IMR-90 (cell line): Measurements from ENCODE around the gene TIRAP. TPM values are rescaled to one million over a fixed set of nuclear protein-coding genes. Genes with fewer than 3 reads are reported as not detected.

Experiments used
- ATAC-seq: fragments of 200-7000 bp; cut with Tn5 transposase; 2 replicates; pipeline ENCODE4 v1.9.1; 2020; ENCODE audit warnings: low read depth, mild to moderate bottlenecking, moderate library complexity
- BruUV-seq: library from RNA; stranded (reverse); fragments of 400-500 nt; replicated peaks from 2 replicates; lab custom pipeline; 2021; lab: Mats Ljungman, UMichigan
- CTCF ChIA-PET: fragments of 300-600 bp; formaldehyde crosslinking; extraction: SDS; loops from one replicate; lab custom pipeline; 2021; ENCODE audit warnings: antibody characterized with exemption; lab: Yijun Ruan, JAX
- POLR2A ChIA-PET: fragments of 300-600 bp; sonication (Branson Sonifier 250); formaldehyde crosslinking; loops from one replicate; lab custom pipeline; 2022; ENCODE audit warnings: antibody characterized with exemption; ENCODE audit not compliant: unreplicated experiment; lab: Charles Lee
- DNase-seq: peaks from one replicate; pipeline ENCODE4 v3.0.0; 2013
- H2AFZ ChIP-seq: replicated peaks from 2 replicates; pipeline ENCODE3; 2013; ENCODE audit warnings: low read length, mild to moderate bottlenecking; ENCODE audit not compliant: poor library complexity
- H2AK5ac ChIP-seq: 2 replicates; pipeline ENCODE4 v1.6.1; 2013; ENCODE audit warnings: low read depth, low read length, inconsistent platforms
- H2AK9ac ChIP-seq: replicated peaks from 2 replicates; pipeline ENCODE3; 2013; ENCODE audit warnings: mild to moderate bottlenecking, low read depth, low read length, moderate library complexity; ENCODE audit not compliant: poor library complexity
- H2BK120ac ChIP-seq: 2 replicates; pipeline ENCODE4 v1.6.1; 2013; ENCODE audit warnings: low read depth, low read length, inconsistent platforms
- H2BK15ac ChIP-seq: 3 replicates; pipeline ENCODE4 v1.6.1; 2013; ENCODE audit warnings: low read depth, low read length, inconsistent platforms
- H2BK20ac ChIP-seq: 2 replicates; pipeline ENCODE4 v1.6.1; 2013; ENCODE audit warnings: low read depth, mild to moderate bottlenecking, inconsistent platforms, low read length, moderate library complexity
- H2BK5ac ChIP-seq: 2 replicates; pipeline ENCODE4 v1.6.1; 2013; ENCODE audit warnings: mild to moderate bottlenecking, low read depth, low read length, inconsistent platforms; ENCODE audit not compliant: poor library complexity, severe bottlenecking
- H3K14ac ChIP-seq: replicated peaks from 2 replicates; pipeline ENCODE4 v1.6.1; 2013; ENCODE audit warnings: low read depth, low read length, inconsistent platforms
- H3K18ac ChIP-seq: 2 replicates; pipeline ENCODE4 v1.6.1; 2013; ENCODE audit warnings: low read depth, low read length, control low read depth
- H3K23ac ChIP-seq: 2 replicates; pipeline ENCODE4 v1.6.1; 2013; ENCODE audit warnings: low read depth, low read length, inconsistent platforms
- H3K27ac ChIP-seq: 2 replicates; pipeline ENCODE4 v1.5.1; 2013; ENCODE audit warnings: mild to moderate bottlenecking, control low read depth, low read length; ENCODE audit not compliant: insufficient read depth
- H3K27me3 ChIP-seq: 2 replicates; pipeline ENCODE4 v1.6.1; 2013; ENCODE audit warnings: low read length; ENCODE audit not compliant: control insufficient read depth, insufficient read depth
- H3K36me3 ChIP-seq: 2 replicates; pipeline ENCODE4 v1.6.1; 2013; ENCODE audit warnings: low read length, mixed read lengths; ENCODE audit not compliant: control insufficient read depth, insufficient read depth
- H3K4ac ChIP-seq: 2 replicates; pipeline ENCODE4 v1.6.1; 2013; ENCODE audit warnings: low read depth, low read length, inconsistent platforms
- H3K4me1 ChIP-seq: 2 replicates; pipeline ENCODE4 v1.6.1; 2013; ENCODE audit warnings: low read length, mixed read lengths; ENCODE audit not compliant: control insufficient read depth, insufficient read depth
- H3K4me2 ChIP-seq: 2 replicates; pipeline ENCODE4 v1.6.1; 2013; ENCODE audit warnings: low read depth, mild to moderate bottlenecking, control low read depth, low read length, moderate library complexity
- H3K4me3 ChIP-seq: 2 replicates; pipeline ENCODE4 v1.5.1; 2013; ENCODE audit warnings: low read depth, mild to moderate bottlenecking, control low read depth, low read length, moderate library complexity; ENCODE audit not compliant: insufficient read depth
- H3K56ac ChIP-seq: 2 replicates; pipeline ENCODE4 v1.6.1; 2013; ENCODE audit warnings: low read length, inconsistent platforms; ENCODE audit not compliant: insufficient read depth; ENCODE audit errors: extremely low read depth
- H3K79me1 ChIP-seq, 2 experiments: 2 replicates each; pipeline ENCODE4 v1.6.1; 2013; ENCODE audit warnings: low read length in 2 of 2, inconsistent platforms in 1 of 2, low read depth in 1 of 2
- H3K9ac ChIP-seq: 2 replicates; pipeline ENCODE4 v1.6.1; 2013; ENCODE audit warnings: low read depth, low read length, control low read depth
- H3K9me1 ChIP-seq: 2 replicates; pipeline ENCODE4 v1.6.1; 2013; ENCODE audit warnings: low read length, inconsistent platforms; ENCODE audit not compliant: insufficient read depth
- H3K9me3 ChIP-seq: 2 replicates; pipeline ENCODE4 v1.6.1; 2013; ENCODE audit warnings: low read length; ENCODE audit not compliant: control insufficient read depth, insufficient read depth
- H4K20me1 ChIP-seq: 2 replicates; pipeline ENCODE4 v1.6.1; 2013; ENCODE audit warnings: low read length, inconsistent platforms; ENCODE audit not compliant: insufficient read depth
- H4K5ac ChIP-seq: 2 replicates; pipeline ENCODE4 v1.6.1; 2013; ENCODE audit warnings: mild to moderate bottlenecking, low read depth, low read length, control low read depth
- H4K8ac ChIP-seq, 2 experiments: 2 replicates each; pipeline ENCODE4 v1.6.1; 2013; ENCODE audit warnings: low read depth in 2 of 2, low read length in 2 of 2, control low read depth in 1 of 2, inconsistent platforms in 1 of 2
- H4K91ac ChIP-seq: 2 replicates; pipeline ENCODE4 v1.6.1; 2013; ENCODE audit warnings: low read depth, low read length, inconsistent platforms; ENCODE audit not compliant: insufficient read depth
- BHLHE40 ChIP-seq: fragments of 150-350 bp; IDR thresholded peaks from 2 replicates; pipeline ENCODE4 v1.6.1; 2016; ENCODE audit warnings: mild to moderate bottlenecking, low read depth, low read length
- CEBPB ChIP-seq: IDR thresholded peaks from 2 replicates; pipeline ENCODE4 v1.6.1; 2012; ENCODE audit warnings: low read depth, low read length, improper control_type of control experiment
- CHD1 ChIP-seq: IDR thresholded peaks from 2 replicates; pipeline ENCODE4 v1.6.1; 2012; ENCODE audit warnings: low read depth, low read length, improper control_type of control experiment
- FOS ChIP-seq: fragments of 150-350 bp; IDR thresholded peaks from 2 replicates; pipeline ENCODE4 v1.6.1; 2016; ENCODE audit warnings: low read depth, low read length
- MAFK ChIP-seq: IDR thresholded peaks from 2 replicates; pipeline ENCODE4 v1.6.1; 2012; ENCODE audit warnings: low read depth, low read length, improper control_type of control experiment
- MXI1 ChIP-seq: IDR thresholded peaks from 2 replicates; pipeline ENCODE4 v1.6.1; 2012; ENCODE audit warnings: low read depth, mild to moderate bottlenecking, low read length, moderate library complexity, borderline replicate concordance
- NFE2L2 ChIP-seq: fragments of 150-350 bp; IDR thresholded peaks from 2 replicates; pipeline ENCODE4 v1.6.1; 2016; ENCODE audit warnings: low read depth, mild to moderate bottlenecking, low read length
- POLR2A ChIP-seq: IDR thresholded peaks from 2 replicates; pipeline ENCODE4 v1.6.1; 2012; ENCODE audit warnings: mild to moderate bottlenecking, low read depth, low read length
- RCOR1 ChIP-seq: IDR thresholded peaks from 2 replicates; pipeline ENCODE4 v1.6.1; 2012; ENCODE audit warnings: mild to moderate bottlenecking, low read length, improper control_type of control experiment; ENCODE audit not compliant: insufficient replicate concordance
- USF2 ChIP-seq: fragments of 150-350 bp; IDR thresholded peaks from 2 replicates; pipeline ENCODE4 v1.6.1; 2017; ENCODE audit warnings: mild to moderate bottlenecking, antibody characterized with exemption, low read length, low read depth
- WGBS, 2 experiments: methylation state at CpG; one replicate each; pipeline versions ENCODE4 v1.1.5 to v1.1.7; 2013; ENCODE audit warnings: missing lambda C conversion rate in 2 of 2; ENCODE audit not compliant: insufficient read length in 1 of 2; ENCODE audit errors: extremely low coverage in 2 of 2; 5-methylcytosine and 5-hydroxymethylcytosine counted together
- dilution Hi-C: fragments of 300-500 bp; cut with HindIII; formaldehyde crosslinking; loops from one replicate; pipeline ENCODE4 v1.14.3; 2018; ENCODE audit warnings: low sequenced_read_pairs; ENCODE audit not compliant: unreplicated experiment
- in situ Hi-C: fragments of 300-500 bp; cut with MboI; formaldehyde crosslinking; loops from 3 replicates; pipeline ENCODE4 v1.14.3; 2019; ENCODE audit warnings: low sequenced_read_pairs, inconsistent platforms, mixed read lengths
- intact Hi-C: fragments of 100-400 bp; cut with micrococcal nuclease; formaldehyde crosslinking; loops from 2 replicates; pipeline ENCODE4 v1.10.0; 2022
- polyA plus RNA-seq, 3 experiments: library from polyadenylated mRNA; depleted of rRNA; stranded (reverse); fragments of >200 nt; gene quantifications; 2 replicates each; pipeline ENCODE4 v1.2.3, GENCODE V29; 2012; ENCODE audit warnings: low replicate concordance in 1 of 3
- total RNA-seq: library from RNA; depleted of rRNA; stranded (reverse); fragments of >200 nt; gene quantifications from 2 replicates; pipeline ENCODE4 v1.2.3, GENCODE V29; 2012

Gene TIRAP
- total and polyA plus RNA-seq, 2 of the 4 experiments (the other 2 are of a cell fraction) = 3.0 to 7.4 TPM

GRCh38 chr11:126328938-126329643 is 46.2 kb downstream of the TIRAP start:
- Histone ChIP-seq H3K14ac (no peak overlapping the region), H3K4me3 (no peak overlapping the region), H4K20me1 (no peaks in the 10 kb centered on the region), H3K4me1 (peaks cover 8% of the 10 kb centered on the region), H4K8ac (no peak overlapping the region), H3K56ac (no peak overlapping the region), H2AK5ac (no peak overlapping the region; the same call in 1 of the 2 replicates), H3K23ac (no peak overlapping the region), H2BK20ac (no peak overlapping the region), H4K91ac (no peak overlapping the region), H2BK120ac (no peak overlapping the region), H3K27me3 (no peaks in the 10 kb centered on the region), H3K4ac (no peak overlapping the region), H4K5ac (no peak overlapping the region), H3K9ac (no peak overlapping the region), H3K9me1 (0 out of 2 replicates have a peak, but pooled peaks cover 11% of the 10 kb centered on the region), H2AK9ac (peak overlapping the region; percentile 37), H3K27ac (no peak overlapping the region), H2BK15ac (no peak overlapping the region), H3K18ac (no peak overlapping the region), H2BK5ac (no peak overlapping the region), H3K36me3 (no peaks in the 10 kb centered on the region), H3K79me1 (peaks cover 0 to 6% of the 10 kb centered on the region in 2 experiments; a peak in 1 of 4 replicates), H2AFZ (no peak overlapping the region), H3K9me3 (no peaks in the 10 kb centered on the region), H3K4me2 (no peak overlapping the region)
- in situ Hi-C loops (no loop called here), intact Hi-C loops (no loop called here), dilution Hi-C loops (no loop called here)
- ChIA-PET CTCF (no interaction called here), POLR2A (no interaction called here)
- BruUV-seq = no TSS peak
- ATAC-seq = no peak
- 85% methylated on average over 4 of the region's 9 CpGs; no CpG with 5 or more reads in 1 of the 2 experiments for WGBS, 2 experiments
- TF ChIP-seq MXI1 (no peak), USF2 (no peak), NFE2L2 (no peak), BHLHE40 (no peak), CEBPB (no peak), MAFK (no peak), FOS (no peak), RCOR1 (no peak), POLR2A (no peak), CHD1 (no peak)
- DNase-seq = no peak
